Activated CD4-positive, alpha-beta T cell treated with anti-CD3 and anti-CD28 coated beads for 48 hours (primary cell): ENCODE data around the gene ATG4B.

Experiments used
- DNase-seq: peaks from one replicate; pipeline ENCODE4 v3.0.0-alpha.2; 2020

Gene ATG4B

DNA sequence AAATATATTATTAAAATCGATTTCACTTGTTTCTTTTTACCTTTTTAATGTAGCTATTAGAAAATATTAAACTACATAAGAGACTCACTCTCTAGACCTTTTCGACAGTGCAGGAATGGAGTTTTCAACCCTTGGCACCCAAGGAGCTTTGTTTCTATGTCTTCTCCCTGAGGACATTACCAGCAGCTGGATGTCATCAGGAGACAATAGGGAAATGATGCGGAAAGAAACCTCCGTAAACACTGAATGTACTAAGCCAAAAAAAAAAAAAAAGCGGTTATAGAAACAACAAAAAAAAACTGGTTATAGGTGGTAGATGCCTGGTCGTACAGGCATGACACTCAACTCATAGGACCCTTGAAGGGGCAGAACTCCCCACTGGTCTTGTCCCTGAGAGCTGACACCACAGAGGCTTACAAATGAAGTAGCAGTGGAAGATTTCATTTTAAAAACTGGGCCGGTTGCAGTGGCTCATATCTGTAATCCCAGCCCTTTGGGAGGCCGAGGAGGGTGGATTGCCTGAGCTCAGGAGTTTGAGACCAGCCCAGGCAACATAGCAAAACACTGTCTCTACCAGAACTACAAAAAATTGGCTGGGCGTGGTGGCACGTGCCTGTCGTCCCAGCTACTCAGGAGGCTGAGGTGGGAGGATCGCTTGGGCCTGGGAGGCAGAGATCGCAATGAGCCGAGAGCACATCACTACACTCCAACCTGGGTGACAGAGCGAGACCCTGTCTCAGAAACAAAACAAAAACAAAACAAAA lies 24.3 kb upstream of the ATG4B start:
- DNase-seq, result no peak

DNA sequence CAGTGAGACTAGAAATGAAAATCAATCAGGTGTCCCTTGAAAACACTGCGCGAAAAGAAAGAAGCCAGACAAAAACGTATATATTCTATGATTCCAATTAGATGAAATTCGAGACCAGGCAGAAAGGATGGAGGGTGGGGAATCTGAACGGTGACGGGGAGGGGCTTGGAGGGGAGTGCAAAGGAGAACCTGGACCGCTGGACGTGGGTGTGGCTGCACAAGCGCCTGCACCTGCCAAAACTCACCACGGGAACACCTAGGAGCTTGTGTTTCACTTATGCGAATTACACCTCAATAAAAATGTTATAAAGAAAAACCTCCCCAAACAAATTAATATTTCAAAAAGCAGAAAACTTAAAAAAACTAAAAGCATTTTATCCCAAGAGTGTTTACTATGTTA lies 22.5 kb upstream of the ATG4B start:
- no peak for DNase-seq

- no peak for DNase-seq
Measured at GRCh38 chr2:241615522-241616052, 21.9 kb upstream of the ATG4B start.

- no peak for DNase-seq
Measured at GRCh38 chr2:241616168-241617125, 21.0 kb upstream of the ATG4B start.

GRCh38 chr2:241617431-241618154 lies 19.9 kb upstream of the ATG4B start:
- peak; percentile 45 for DNase-seq

DNA sequence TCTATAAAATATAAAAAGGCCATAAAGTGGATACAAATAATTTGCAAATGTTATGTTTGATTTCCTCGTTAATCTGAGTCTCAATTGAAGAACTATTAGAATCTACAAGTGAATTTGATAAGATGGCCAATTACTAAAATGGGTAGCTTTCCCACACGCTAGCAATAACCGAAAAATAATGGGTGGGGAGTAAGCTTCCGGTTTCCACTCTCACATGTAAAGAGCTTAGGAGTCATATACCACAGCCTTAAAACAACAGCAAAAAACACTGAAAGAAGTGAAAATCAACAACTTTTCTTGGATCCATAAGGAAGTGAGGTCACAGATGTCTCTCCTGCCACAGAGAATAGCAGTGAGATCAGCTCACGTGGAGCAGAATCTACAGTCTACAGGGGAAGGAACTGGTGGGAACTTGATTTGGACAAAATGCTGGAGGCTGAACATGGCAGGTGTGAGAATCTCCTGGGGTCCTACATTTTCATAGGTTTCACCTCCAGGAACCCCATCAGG lies 19.1 kb upstream of the ATG4B start:
- no peak for DNase-seq

GRCh38 chr2:241618829-241619228 lies 18.7 kb upstream of the ATG4B start:
- DNase-seq, result no peak

DNA sequence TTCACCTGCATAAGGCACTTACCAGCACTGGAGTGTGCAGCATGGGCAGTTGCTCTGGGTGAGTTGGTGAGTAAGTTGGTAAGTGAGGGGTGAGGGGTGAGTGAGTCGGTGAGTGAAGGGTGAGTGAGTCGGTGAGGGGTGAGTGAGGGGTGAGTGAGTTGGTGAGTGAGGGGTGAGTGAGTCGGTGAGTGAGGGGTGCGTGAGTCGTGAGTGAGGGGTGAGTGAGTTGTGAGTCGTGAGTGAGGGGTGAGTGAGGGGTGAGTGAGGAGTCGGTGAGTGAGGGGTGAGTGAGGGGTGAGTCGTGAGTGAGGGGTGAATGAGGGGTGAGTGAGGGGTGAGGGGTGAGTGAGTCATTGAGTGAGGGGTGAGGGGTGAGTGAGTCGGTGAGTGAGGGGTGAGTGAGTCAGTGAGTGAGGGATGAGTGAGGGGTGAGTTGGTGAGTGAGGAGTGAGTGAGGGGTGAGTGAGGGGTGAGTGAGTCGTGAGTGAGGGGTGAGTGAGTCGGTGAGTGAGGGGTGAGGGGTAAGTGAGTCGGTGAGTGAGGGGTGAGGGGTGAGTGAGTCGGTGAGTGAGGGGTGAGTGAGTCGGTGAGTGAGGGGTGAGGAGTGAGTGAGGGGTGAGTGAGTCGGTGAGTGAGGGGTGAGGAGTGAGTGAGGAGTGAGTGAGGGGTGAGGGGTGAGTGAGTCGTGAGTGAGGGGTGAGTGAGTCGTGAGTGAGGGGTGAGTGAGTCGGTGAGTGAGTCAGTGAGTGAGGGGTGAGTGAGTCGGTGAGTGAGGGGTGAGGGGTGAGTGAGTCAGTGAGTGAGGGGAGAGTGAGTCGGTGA lies 17.7 kb upstream of the ATG4B start:
- DNase-seq, result peak; percentile 57

GRCh38 chr2:241620419-241620769 lies 17.1 kb upstream of the ATG4B start:
- DNase-seq, result peak; percentile 86

DNA sequence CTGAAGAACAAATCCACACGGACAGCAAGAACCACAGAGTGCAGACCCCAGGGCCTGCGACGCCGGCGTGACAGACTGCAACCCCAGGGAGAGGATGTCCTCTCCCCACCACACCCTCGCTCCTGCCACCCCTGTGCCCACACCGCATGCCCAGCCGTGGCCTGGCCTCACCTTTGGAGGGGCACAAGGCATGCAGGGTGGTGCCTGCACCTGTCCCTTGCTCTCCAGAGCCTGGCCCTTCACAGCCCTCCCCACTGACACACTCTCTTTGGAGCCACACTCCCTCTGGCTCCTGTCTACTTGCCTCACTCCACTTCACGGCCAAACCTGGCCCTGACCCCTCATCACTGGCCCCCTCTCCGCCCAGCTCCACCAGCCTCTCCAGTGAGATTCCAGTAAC lies 9.8 kb upstream of the ATG4B start:
- DNase-seq, result no peak

- DNase-seq, result no peak
Measured at GRCh38 chr2:241629762-241630435, 7.6 kb upstream of the ATG4B start.

GRCh38 chr2:241632478-241633325 lies 4.8 kb upstream of the ATG4B start:
- DNase-seq, result no peak

- no peak for DNase-seq
Measured at GRCh38 chr2:241633561-241633960, 3.9 kb upstream of the ATG4B start.

DNA sequence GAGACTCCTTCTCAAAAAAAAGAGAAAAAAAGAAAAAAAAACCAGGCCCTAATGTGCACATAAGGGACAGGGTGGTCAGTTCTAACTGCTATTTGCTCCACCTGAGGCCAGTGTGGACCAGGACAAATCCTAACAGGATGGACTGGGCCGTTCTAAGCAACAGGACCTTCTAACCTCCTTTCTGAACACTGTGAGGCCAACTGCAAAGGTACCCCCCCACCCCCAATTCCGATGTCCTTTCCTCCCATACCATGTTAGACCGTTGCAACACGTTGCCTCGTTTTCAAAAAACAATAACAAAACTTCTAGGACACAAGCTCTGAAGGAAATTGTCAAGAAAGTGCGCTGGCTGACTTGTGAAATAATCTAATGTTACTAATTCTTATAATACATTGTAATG lies 1.7 kb upstream of the ATG4B start:
- DNase-seq, result no peak

DNA sequence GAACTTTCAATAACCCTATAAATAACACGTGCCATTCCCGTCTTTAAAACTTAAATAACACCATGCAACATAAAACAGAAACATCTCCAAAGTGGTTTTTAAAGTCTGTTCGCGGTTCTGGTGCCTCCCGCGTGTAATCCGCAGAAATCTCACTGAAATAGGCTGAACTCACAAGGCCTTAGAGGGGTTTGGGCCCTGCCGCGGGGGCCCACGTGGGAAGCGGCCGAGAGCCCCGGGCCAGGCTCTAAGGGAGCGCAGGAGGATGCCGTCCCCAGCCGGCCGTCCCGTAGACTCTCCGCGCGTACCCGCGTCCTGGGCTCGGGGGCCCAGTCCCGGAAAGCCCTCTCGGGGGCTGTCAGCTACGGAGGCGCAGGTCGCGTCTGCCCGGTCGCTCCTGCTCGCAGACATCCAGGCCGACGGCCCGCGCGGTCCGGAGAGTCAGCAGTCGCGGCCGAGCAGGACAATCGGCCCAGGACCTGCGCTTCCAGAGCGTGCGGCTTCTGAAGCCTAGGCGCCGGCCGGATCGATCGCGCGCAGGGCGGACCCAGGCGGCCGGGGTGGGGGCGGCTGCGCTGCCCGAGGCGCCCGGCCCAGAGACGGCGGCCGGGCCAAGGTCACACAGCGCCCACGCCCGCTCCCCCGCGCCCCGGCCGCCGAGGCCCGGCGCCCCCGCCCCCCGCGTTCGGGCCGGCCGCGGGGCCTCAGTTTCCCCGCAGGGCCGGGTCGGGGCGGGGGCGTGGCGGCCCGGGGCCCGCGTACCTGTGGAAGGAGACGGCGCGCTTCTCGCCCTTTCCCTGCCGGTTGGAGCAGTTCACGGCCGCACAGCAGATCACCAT lies 1.1 kb upstream of the ATG4B start:
- DNase-seq, result peak; percentile 51

DNA sequence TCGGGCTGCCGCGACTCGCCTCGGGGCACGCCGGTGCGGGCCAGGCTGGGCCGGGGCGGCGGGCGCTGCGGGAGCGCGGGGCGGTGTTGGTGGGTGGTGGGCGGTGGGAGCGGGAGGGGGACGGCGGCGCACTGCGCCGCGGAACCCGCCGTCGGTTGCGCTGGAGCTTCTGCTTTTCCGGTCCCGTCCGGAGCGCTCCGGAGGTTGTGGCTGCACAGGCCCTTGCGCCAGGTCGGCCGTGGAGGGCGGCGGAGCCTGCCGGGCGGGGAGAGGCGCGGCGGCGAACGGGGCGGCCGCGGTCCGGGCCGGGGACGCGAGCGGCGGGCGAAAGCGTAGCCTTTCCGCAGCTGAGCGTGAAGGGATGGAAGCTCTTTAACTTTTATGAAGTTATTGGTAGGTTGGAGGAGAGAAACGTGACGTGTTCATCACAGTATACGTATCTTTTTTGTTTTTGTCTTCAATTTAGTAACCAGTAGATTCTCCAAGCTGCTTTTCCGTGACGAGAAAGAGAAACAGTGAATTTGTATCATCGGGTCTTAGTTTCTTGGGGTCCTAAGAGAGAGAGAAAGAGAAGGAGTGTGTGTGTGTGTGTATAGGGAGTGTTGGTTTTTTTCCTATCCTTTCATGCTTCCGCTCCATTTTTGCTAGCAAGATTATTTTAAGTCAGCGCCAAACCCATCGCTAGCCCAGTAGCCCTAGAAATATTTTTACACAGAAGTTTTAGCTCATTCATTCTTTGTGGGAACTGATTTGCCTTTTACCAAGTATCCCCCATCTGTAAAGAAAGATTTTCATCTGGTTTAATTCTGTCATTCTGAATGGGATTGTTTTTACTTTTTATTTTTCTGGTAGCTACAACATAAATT lies 535 bp downstream of the ATG4B start:
- peak; percentile 60 for DNase-seq

- DNase-seq, result no peak
Measured at GRCh38 chr2:241638940-241639339, 1.4 kb downstream of the ATG4B start.

- DNase-seq, result no peak
Measured at GRCh38 chr2:241639385-241639784, 1.9 kb downstream of the ATG4B start.
